HepG2 (cell line): Measurements from ENCODE around the gene SPRTN. TPM values are rescaled to one million over a fixed set of nuclear protein-coding genes. Genes with fewer than 3 reads are reported as not detected.
A peak's percentile ranks its signal among the peaks of the same experiment; 100 is the strongest.

ENCODE experiments used
- MTF1 ChIP-seq: sonication (generic); formaldehyde crosslinking; IDR thresholded peaks from 2 replicates; pipeline ENCODE4 v1.5.0; 2020; ENCODE audit warnings: missing genetic modification reagents
- SMAD1 ChIP-seq: sonication (generic); formaldehyde crosslinking; IDR thresholded peaks from 2 replicates; pipeline ENCODE4 v1.4.0; 2020; ENCODE audit warnings: missing genetic modification reagents, low read depth, mild to moderate bottlenecking, borderline replicate concordance
- ZNF766 ChIP-seq: sonication (generic); formaldehyde crosslinking; IDR thresholded peaks from 2 replicates; pipeline ENCODE4 v1.5.0; 2020; ENCODE audit warnings: missing genetic modification reagents, borderline replicate concordance
- ZSCAN31 ChIP-seq: sonication (generic); formaldehyde crosslinking; IDR thresholded peaks from 2 replicates; pipeline ENCODE4 v1.5.0; 2020; ENCODE audit warnings: low read depth, mild to moderate bottlenecking, missing genetic modification reagents
- polyA plus RNA-seq, 8 experiments: library from polyadenylated mRNA; depleted of rRNA in 3 of 8; stranded (reverse) in 7 of 8; unstranded in 1 of 8; fragments of >200 nt; fragmentation: Illumina TruSeq in 4 of 8; extraction: Trizol in 4 of 8; gene quantifications; 2 replicates each; pipeline versions ENCODE4 v1.2.1 to v1.2.3, GENCODE V29; 2011 to 2016; ENCODE audit warnings: low read depth in 4 of 8, missing spikeins in 1 of 8, mixed read lengths in 1 of 8; ENCODE audit not compliant: insufficient read depth in 1 of 8
- total RNA-seq, 5 experiments: library from RNA; depleted of rRNA; stranded (reverse); fragments of >200 nt; fragmentation: Illumina TruSeq; extraction: Trizol; gene quantifications; 2 replicates each; pipeline ENCODE4 v1.2.3, GENCODE V29; 2016; ENCODE audit warnings: low read depth in 1 of 5
- TF ChIP-seq, protein P1 (sequence below): sonication (generic); formaldehyde crosslinking; IDR thresholded peaks from 2 replicates; pipeline ENCODE4 v1.4.0; 2020; ENCODE audit warnings: mild to moderate bottlenecking, missing genetic modification reagents
- TF ChIP-seq, protein P2 (sequence below): sonication (generic); formaldehyde crosslinking; IDR thresholded peaks from 2 replicates; pipeline ENCODE4 v1.5.1; 2020; ENCODE audit warnings: mild to moderate bottlenecking, missing genetic modification reagents, moderate library complexity
- TF ChIP-seq, protein P3 (sequence below): sonication (generic); formaldehyde crosslinking; conservative IDR thresholded peaks from 2 replicates; pipeline ENCODE4 v1.4.0; 2020; ENCODE audit warnings: missing genetic modification reagents

SPRTN gene
- total and polyA plus RNA-seq, 2 of the 13 experiments (the other 11 are each of a cell fraction or from before 2014, with no cell fraction given): 4.2 to 15.2 TPM

DNA sequence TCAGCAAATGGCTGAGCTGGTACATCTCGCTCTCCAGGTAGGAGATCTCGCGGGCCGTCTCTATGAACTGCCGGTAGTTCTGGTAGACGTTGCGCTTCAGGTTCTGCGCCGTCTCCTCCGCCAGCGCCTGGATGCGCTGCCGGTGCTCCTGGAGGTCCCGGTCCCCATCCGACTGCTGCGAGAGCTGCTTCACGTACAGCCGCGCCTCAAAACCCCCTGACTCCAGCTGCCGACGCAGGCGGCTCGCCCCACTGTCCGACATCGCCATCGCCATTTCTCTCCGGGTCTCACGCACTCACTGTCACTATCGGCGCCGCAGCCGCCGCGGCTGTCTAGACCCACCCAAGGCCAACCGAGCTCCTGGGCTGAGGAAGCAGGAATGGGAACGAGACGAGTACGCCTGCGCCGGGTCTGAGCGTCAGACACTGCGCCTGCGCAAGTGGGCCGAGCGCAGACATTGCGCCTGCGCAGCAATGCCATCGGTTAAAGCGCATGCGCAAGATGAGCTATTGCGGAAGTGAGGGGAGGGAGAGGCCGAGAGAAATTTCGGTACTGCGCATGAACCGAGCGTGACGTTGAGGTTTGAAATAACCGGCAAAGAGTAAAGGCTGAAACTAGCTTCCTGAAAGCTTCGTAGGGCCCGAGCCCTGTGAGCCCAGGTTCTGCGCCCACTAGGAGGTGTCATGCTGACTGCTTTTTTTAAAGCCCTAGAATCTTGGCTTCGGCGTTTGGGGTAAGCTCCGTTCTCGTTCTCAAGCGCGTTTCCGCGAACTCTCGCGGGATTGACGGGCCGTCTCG lies 422 bp upstream of the SPRTN start, which contains the start of gene EXOC8 (continued):
- TF ChIP-seq, protein P1, sequence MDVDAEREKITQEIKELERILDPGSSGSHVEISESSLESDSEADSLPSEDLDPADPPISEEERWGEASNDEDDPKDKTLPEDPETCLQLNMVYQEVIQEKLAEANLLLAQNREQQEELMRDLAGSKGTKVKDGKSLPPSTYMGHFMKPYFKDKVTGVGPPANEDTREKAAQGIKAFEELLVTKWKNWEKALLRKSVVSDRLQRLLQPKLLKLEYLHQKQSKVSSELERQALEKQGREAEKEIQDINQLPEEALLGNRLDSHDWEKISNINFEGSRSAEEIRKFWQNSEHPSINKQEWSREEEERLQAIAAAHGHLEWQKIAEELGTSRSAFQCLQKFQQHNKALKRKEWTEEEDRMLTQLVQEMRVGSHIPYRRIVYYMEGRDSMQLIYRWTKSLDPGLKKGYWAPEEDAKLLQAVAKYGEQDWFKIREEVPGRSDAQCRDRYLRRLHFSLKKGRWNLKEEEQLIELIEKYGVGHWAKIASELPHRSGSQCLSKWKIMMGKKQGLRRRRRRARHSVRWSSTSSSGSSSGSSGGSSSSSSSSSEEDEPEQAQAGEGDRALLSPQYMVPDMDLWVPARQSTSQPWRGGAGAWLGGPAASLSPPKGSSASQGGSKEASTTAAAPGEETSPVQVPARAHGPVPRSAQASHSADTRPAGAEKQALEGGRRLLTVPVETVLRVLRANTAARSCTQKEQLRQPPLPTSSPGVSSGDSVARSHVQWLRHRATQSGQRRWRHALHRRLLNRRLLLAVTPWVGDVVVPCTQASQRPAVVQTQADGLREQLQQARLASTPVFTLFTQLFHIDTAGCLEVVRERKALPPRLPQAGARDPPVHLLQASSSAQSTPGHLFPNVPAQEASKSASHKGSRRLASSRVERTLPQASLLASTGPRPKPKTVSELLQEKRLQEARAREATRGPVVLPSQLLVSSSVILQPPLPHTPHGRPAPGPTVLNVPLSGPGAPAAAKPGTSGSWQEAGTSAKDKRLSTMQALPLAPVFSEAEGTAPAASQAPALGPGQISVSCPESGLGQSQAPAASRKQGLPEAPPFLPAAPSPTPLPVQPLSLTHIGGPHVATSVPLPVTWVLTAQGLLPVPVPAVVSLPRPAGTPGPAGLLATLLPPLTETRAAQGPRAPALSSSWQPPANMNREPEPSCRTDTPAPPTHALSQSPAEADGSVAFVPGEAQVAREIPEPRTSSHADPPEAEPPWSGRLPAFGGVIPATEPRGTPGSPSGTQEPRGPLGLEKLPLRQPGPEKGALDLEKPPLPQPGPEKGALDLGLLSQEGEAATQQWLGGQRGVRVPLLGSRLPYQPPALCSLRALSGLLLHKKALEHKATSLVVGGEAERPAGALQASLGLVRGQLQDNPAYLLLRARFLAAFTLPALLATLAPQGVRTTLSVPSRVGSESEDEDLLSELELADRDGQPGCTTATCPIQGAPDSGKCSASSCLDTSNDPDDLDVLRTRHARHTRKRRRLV (CRISPR knock-in tag): peak; percentile 61; the same call in 1 of the 2 replicates
- TF ChIP-seq ZSCAN31 (peak; percentile 85; the same call in 1 of the 2 replicates), ZNF766 (CRISPR knock-in tag) (0 out of 2 replicates have a peak, but pooled peaks have one; percentile 16), MTF1 (peak; percentile 100), SMAD1 (CRISPR knock-in tag) (peak; percentile 80; the same call in 1 of the 2 replicates)
- TF ChIP-seq, protein P2, sequence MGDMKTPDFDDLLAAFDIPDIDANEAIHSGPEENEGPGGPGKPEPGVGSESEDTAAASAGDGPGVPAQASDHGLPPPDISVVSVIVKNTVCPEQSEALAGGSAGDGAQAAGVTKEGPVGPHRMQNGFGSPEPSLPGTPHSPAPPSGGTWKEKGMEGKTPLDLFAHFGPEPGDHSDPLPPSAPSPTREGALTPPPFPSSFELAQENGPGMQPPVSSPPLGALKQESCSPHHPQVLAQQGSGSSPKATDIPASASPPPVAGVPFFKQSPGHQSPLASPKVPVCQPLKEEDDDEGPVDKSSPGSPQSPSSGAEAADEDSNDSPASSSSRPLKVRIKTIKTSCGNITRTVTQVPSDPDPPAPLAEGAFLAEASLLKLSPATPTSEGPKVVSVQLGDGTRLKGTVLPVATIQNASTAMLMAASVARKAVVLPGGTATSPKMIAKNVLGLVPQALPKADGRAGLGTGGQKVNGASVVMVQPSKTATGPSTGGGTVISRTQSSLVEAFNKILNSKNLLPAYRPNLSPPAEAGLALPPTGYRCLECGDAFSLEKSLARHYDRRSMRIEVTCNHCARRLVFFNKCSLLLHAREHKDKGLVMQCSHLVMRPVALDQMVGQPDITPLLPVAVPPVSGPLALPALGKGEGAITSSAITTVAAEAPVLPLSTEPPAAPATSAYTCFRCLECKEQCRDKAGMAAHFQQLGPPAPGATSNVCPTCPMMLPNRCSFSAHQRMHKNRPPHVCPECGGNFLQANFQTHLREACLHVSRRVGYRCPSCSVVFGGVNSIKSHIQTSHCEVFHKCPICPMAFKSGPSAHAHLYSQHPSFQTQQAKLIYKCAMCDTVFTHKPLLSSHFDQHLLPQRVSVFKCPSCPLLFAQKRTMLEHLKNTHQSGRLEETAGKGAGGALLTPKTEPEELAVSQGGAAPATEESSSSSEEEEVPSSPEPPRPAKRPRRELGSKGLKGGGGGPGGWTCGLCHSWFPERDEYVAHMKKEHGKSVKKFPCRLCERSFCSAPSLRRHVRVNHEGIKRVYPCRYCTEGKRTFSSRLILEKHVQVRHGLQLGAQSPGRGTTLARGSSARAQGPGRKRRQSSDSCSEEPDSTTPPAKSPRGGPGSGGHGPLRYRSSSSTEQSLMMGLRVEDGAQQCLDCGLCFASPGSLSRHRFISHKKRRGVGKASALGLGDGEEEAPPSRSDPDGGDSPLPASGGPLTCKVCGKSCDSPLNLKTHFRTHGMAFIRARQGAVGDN (CRISPR knock-in tag): peak; percentile 83; the same call in 1 of the 2 replicates
- TF ChIP-seq, protein P3, sequence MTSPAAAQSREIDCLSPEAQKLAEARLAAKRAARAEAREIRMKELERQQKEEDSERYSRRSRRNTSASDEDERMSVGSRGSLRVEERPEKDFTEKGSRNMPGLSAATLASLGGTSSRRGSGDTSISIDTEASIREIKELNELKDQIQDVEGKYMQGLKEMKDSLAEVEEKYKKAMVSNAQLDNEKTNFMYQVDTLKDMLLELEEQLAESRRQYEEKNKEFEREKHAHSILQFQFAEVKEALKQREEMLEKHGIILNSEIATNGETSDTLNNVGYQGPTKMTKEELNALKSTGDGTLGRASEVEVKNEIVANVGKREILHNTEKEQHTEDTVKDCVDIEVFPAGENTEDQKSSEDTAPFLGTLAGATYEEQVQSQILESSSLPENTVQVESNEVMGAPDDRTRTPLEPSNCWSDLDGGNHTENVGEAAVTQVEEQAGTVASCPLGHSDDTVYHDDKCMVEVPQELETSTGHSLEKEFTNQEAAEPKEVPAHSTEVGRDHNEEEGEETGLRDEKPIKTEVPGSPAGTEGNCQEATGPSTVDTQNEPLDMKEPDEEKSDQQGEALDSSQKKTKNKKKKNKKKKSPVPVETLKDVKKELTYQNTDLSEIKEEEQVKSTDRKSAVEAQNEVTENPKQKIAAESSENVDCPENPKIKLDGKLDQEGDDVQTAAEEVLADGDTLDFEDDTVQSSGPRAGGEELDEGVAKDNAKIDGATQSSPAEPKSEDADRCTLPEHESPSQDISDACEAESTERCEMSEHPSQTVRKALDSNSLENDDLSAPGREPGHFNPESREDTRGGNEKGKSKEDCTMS: no peak
